H9 (cell line): ENCODE data around the gene XRCC3. TPM values are rescaled to one million over a fixed set of nuclear protein-coding genes. Genes with fewer than 3 reads are reported as not detected.

ENCODE experiments used
- DNase-seq: peaks from one replicate; pipeline ENCODE4 v3.0.0-alpha.2; 2017
- H2AFZ ChIP-seq: one replicate; pipeline ENCODE4 v1.6.1; 2013; ENCODE audit warnings: mild to moderate bottlenecking, low read length, control low read depth, moderate library complexity
- H2AK5ac ChIP-seq: 2 replicates; pipeline ENCODE4 v1.6.1; 2013; ENCODE audit warnings: low read length, control low read depth, mixed read lengths; ENCODE audit not compliant: insufficient read length
- H2BK120ac ChIP-seq: one replicate; pipeline ENCODE4 v1.6.1; 2013; ENCODE audit warnings: low read depth, mild to moderate bottlenecking, low read length, control low read depth, inconsistent platforms; ENCODE audit not compliant: poor library complexity, severe bottlenecking
- H2BK12ac ChIP-seq: 2 replicates; pipeline ENCODE4 v1.6.1; 2013; ENCODE audit warnings: low read length, control low read depth, mixed read lengths, low read depth; ENCODE audit not compliant: insufficient read length
- H2BK15ac ChIP-seq: 2 replicates; pipeline ENCODE4 v1.6.1; 2013; ENCODE audit warnings: low read depth, low read length, control low read depth
- H2BK20ac ChIP-seq: one replicate; pipeline ENCODE4 v1.6.1; 2013; ENCODE audit warnings: low read depth, mild to moderate bottlenecking, low read length, control low read depth, inconsistent platforms; ENCODE audit not compliant: poor library complexity, severe bottlenecking
- H2BK5ac ChIP-seq: 2 replicates; pipeline ENCODE4 v1.6.1; 2013; ENCODE audit warnings: low read length, control low read depth, mixed read lengths; ENCODE audit not compliant: insufficient read length
- H3K14ac ChIP-seq: 2 replicates; pipeline ENCODE4 v1.6.1; 2013; ENCODE audit warnings: low read length, control low read depth; ENCODE audit not compliant: insufficient read depth
- H3K18ac ChIP-seq: 2 replicates; pipeline ENCODE4 v1.6.1; 2013; ENCODE audit warnings: low read depth, mild to moderate bottlenecking, mixed read lengths, low read length, control low read depth; ENCODE audit not compliant: insufficient read length
- H3K23ac ChIP-seq: 2 replicates; pipeline ENCODE4 v1.6.1; 2013; ENCODE audit warnings: low read length, control low read depth, mixed read lengths, low read depth; ENCODE audit not compliant: insufficient read length
- H3K23me2 ChIP-seq: 2 replicates; pipeline ENCODE4 v1.6.1; 2013; ENCODE audit warnings: low read depth, mild to moderate bottlenecking, mixed read lengths, low read length, control low read depth; ENCODE audit not compliant: insufficient read length, poor library complexity, severe bottlenecking
- H3K27ac ChIP-seq: 2 replicates; pipeline ENCODE4 v1.5.1; 2013; ENCODE audit warnings: low read length, control low read depth, mixed read lengths, low read depth; ENCODE audit not compliant: insufficient read length
- H3K27me3 ChIP-seq: 2 replicates; pipeline ENCODE4 v1.6.1; 2013; ENCODE audit warnings: low read length, control low read depth, inconsistent platforms; ENCODE audit not compliant: insufficient read depth
- H3K4ac ChIP-seq: 2 replicates; pipeline ENCODE4 v1.6.1; 2013; ENCODE audit warnings: low read depth, mild to moderate bottlenecking, control low read depth, inconsistent platforms, low read length, moderate library complexity
- H3K4me1 ChIP-seq: 2 replicates; pipeline ENCODE4 v1.6.1; 2013; ENCODE audit warnings: low read length, control low read depth, inconsistent platforms; ENCODE audit not compliant: insufficient read depth
- H3K4me2 ChIP-seq: 2 replicates; pipeline ENCODE4 v1.6.1; 2013; ENCODE audit warnings: low read length, control low read depth, mixed read lengths; ENCODE audit not compliant: insufficient read length, insufficient read depth
- H3K56ac ChIP-seq: 2 replicates; pipeline ENCODE4 v1.6.1; 2013; ENCODE audit warnings: low read depth, mild to moderate bottlenecking, mixed read lengths, low read length, control low read depth; ENCODE audit not compliant: insufficient read length
- H3K79me1 ChIP-seq: 2 replicates; pipeline ENCODE4 v1.6.1; 2013; ENCODE audit warnings: low read depth, mild to moderate bottlenecking, moderate library complexity, low read length, control low read depth, inconsistent platforms; ENCODE audit not compliant: insufficient read depth, poor library complexity, severe bottlenecking
- H3K79me2 ChIP-seq: 2 replicates; pipeline ENCODE4 v1.6.1; 2013; ENCODE audit warnings: low read length, control low read depth, inconsistent platforms; ENCODE audit not compliant: insufficient read depth
- H3K9ac ChIP-seq: 2 replicates; pipeline ENCODE4 v1.6.1; 2013; ENCODE audit warnings: low read length, control low read depth, mixed read lengths; ENCODE audit not compliant: insufficient read length; ENCODE audit errors: extremely low read depth
- H3K9me3 ChIP-seq: one replicate; pipeline ENCODE4 v1.6.1; 2013; ENCODE audit warnings: low read depth, low read length, inconsistent platforms; ENCODE audit not compliant: control insufficient read depth
- H3T11ph ChIP-seq: one replicate; pipeline ENCODE4 v1.6.1; 2013; ENCODE audit warnings: mild to moderate bottlenecking, low read length, control low read depth, inconsistent platforms
- H4K20me1 ChIP-seq: one replicate; pipeline ENCODE4 v1.6.1; 2013; ENCODE audit not compliant: control insufficient read depth, insufficient read length, insufficient read depth
- H4K5ac ChIP-seq: 2 replicates; pipeline ENCODE4 v1.6.1; 2013; ENCODE audit warnings: low read depth, mild to moderate bottlenecking, mixed read lengths, low read length, control low read depth; ENCODE audit not compliant: insufficient read length
- H4K8ac ChIP-seq: replicated peaks from 2 replicates; pipeline ENCODE4 v1.6.1; 2013; ENCODE audit warnings: low read length, control low read depth, mixed read lengths, low read depth; ENCODE audit not compliant: insufficient read length
- H4K91ac ChIP-seq: 2 replicates; pipeline ENCODE4 v1.6.1; 2013; ENCODE audit warnings: low read depth, mild to moderate bottlenecking, moderate library complexity, mixed read lengths, low read length, control low read depth; ENCODE audit not compliant: insufficient read length
- H3K27ac Mint-ChIP-seq, 3 experiments: 2 replicates in 2 of 3; 3 replicates in 1 of 3; pipeline ENCODE4 v1.8.0; 2020 to 2021; ENCODE audit warnings: mixed read lengths in 3 of 3, mild to moderate bottlenecking in 1 of 3, moderate library complexity in 1 of 3
- H3K27me3 Mint-ChIP-seq: 2 replicates; pipeline ENCODE4 v1.8.0; 2021; ENCODE audit warnings: low read depth, mild to moderate bottlenecking, moderate library complexity, mixed read lengths
- H3K36me3 Mint-ChIP-seq, 3 experiments: 2 replicates in 2 of 3; 3 replicates in 1 of 3; pipeline ENCODE4 v1.8.0; 2020 to 2021; ENCODE audit warnings: low read depth in 3 of 3, mixed read lengths in 3 of 3; ENCODE audit not compliant: insufficient read depth in 1 of 3
- H3K4me1 Mint-ChIP-seq, 2 experiments: 2 replicates each; pipeline ENCODE4 v1.8.0; 2020; ENCODE audit warnings: mixed read lengths in 2 of 2
- H3K4me3 Mint-ChIP-seq, 2 experiments: 2 replicates in 1 of 2; 3 replicates in 1 of 2; pipeline ENCODE4 v1.8.0; 2020 to 2021; ENCODE audit warnings: mild to moderate bottlenecking in 2 of 2, mixed read lengths in 2 of 2, moderate library complexity in 1 of 2
- H3K9me3 Mint-ChIP-seq, 2 experiments: 2 replicates in 1 of 2; 3 replicates in 1 of 2; pipeline ENCODE4 v1.8.0; 2020; ENCODE audit warnings: mild to moderate bottlenecking in 2 of 2, mixed read lengths in 2 of 2, moderate library complexity in 1 of 2
- CTCF ChIP-seq: fragments of 200-600 bp; sonication (generic); conservative IDR thresholded peaks from 3 replicates; pipeline ENCODE4 v1.8.0; 2021; ENCODE audit warnings: antibody characterized with exemption, mild to moderate bottlenecking
- WGBS: extraction: QIAGEN DNeasy Blood & Tissue Kit; methylation state at CpG from one replicate; pipeline ENCODE4 v1.1.7; 2013; ENCODE audit warnings: missing lambda C conversion rate, low lambda C conversion rate, mixed read lengths; ENCODE audit not compliant: insufficient read length; ENCODE audit errors: extremely low coverage; 5-methylcytosine and 5-hydroxymethylcytosine counted together
- total RNA-seq: library from RNA; stranded (reverse); gene quantifications from 2 replicates; pipeline ENCODE4 v1.2.1, GENCODE V29; 2021

Gene XRCC3
- total RNA-seq, 1 experiment from 2014 or later, result 45.3 TPM

- no peaks in the 10 kb centered on the region for H3K9me3 ChIP-seq
- peak; percentile 73 for TF ChIP-seq CTCF
- DNase-seq, result peak; percentile 50
- no peak overlapping the region for H3K27ac ChIP-seq
- H3K79me1 ChIP-seq, result no peaks in the 10 kb centered on the region
- no peak overlapping the region for H2AK5ac ChIP-seq
- no peaks in the 10 kb centered on the region for H3K4me1 ChIP-seq
- WGBS, result no CpG with 5 or more reads among the region's 13 CpGs
- H2AFZ ChIP-seq, result no peak overlapping the region
- no peaks in the 10 kb centered on the region for H3K79me2 ChIP-seq
- H4K5ac ChIP-seq, result no peak overlapping the region
- H3K56ac ChIP-seq, result no peak overlapping the region
- no peaks in the 10 kb centered on the region for H3K23me2 ChIP-seq
- no peak overlapping the region for H2BK5ac ChIP-seq
- no peaks in the 10 kb centered on the region for H4K20me1 ChIP-seq
- H4K8ac ChIP-seq, result no peak overlapping the region
- peaks cover 30 to 82% (median 69%) of the 10 kb centered on the region in 3 experiments; a peak in 6 of 7 replicates for H3K36me3 Mint-ChIP-seq
- no peak overlapping the region for H2BK15ac ChIP-seq
- no peak overlapping the region for H3K23ac ChIP-seq
- no peak overlapping the region for H2BK120ac ChIP-seq
- no peak overlapping the region for H3K4ac ChIP-seq
- no peak overlapping the region for H3T11ph ChIP-seq
- no peak overlapping the region for H3K18ac ChIP-seq
- no peak overlapping the region for H2BK12ac ChIP-seq
- no peaks in the 10 kb centered on the region for H3K9me3 Mint-ChIP-seq
- no peaks in the 10 kb centered on the region for H3K27me3 Mint-ChIP-seq
- no peak overlapping the region for H3K9ac ChIP-seq
- H2BK20ac ChIP-seq, result no peak overlapping the region
- no peak overlapping the region for H3K4me3 Mint-ChIP-seq
- H3K14ac ChIP-seq, result no peak overlapping the region
- no peak overlapping the region for H4K91ac ChIP-seq
- H3K4me1 Mint-ChIP-seq, result no peaks in the 10 kb centered on the region
- H3K4me2 ChIP-seq, result no peak overlapping the region
- no peaks in the 10 kb centered on the region for H3K27me3 ChIP-seq
- H3K27ac Mint-ChIP-seq, result peak overlapping the region; percentile 36 to 88 (median 42); a peak in 2 of 7 replicates
Measured at GRCh38 chr14:103679351-103679750, 35.9 kb downstream of the XRCC3 start.
